Neuronal stem cell (in vitro differentiated cells): ENCODE measurements around the gene SERPINC1.

Experiments used
- DNase-seq: peaks from one replicate; pipeline ENCODE4 v3.0.0-alpha.2; 2013; ENCODE audit warnings: low spot score
- H2AFZ ChIP-seq: one replicate; pipeline ENCODE4 v1.6.1; 2013; ENCODE audit warnings: mild to moderate bottlenecking, low read length, inconsistent platforms
- H2AK5ac ChIP-seq: 2 replicates; pipeline ENCODE4 v1.6.1; 2013; ENCODE audit warnings: low read depth, mild to moderate bottlenecking, inconsistent platforms, low read length, moderate library complexity, mixed read lengths
- H2BK120ac ChIP-seq: 2 replicates; pipeline ENCODE4 v1.6.1; 2013; ENCODE audit warnings: low read depth, mild to moderate bottlenecking, inconsistent platforms, low read length, moderate library complexity, mixed read lengths
- H2BK12ac ChIP-seq: one replicate; pipeline ENCODE4 v1.6.1; 2013; ENCODE audit warnings: low read length, inconsistent platforms
- H2BK15ac ChIP-seq: 2 replicates; pipeline ENCODE4 v1.6.1; 2013; ENCODE audit warnings: mild to moderate bottlenecking, low read length, inconsistent platforms, mixed read lengths
- H2BK5ac ChIP-seq: one replicate; pipeline ENCODE4 v1.6.1; 2013; ENCODE audit warnings: inconsistent platforms, mild to moderate bottlenecking, low read length, moderate library complexity
- H3K14ac ChIP-seq: one replicate; pipeline ENCODE4 v1.6.1; 2013; ENCODE audit warnings: low read length, inconsistent platforms
- H3K18ac ChIP-seq: 2 replicates; pipeline ENCODE4 v1.6.1; 2013; ENCODE audit warnings: low read length, inconsistent platforms
- H3K23ac ChIP-seq: 2 replicates; pipeline ENCODE4 v1.6.1; 2013; ENCODE audit warnings: low read depth, mild to moderate bottlenecking, mixed read lengths, low read length, inconsistent platforms; ENCODE audit not compliant: poor library complexity
- H3K27ac ChIP-seq: replicated peaks from 3 replicates; pipeline ENCODE4 v1.5.1; 2013; ENCODE audit warnings: low read length, inconsistent platforms
- H3K27me3 ChIP-seq, 3 experiments: 2 replicates each; pipeline ENCODE4 v1.6.1; 2013; ENCODE audit warnings: low read length in 3 of 3, mild to moderate bottlenecking in 2 of 3, inconsistent platforms in 1 of 3, low read depth in 1 of 3, mixed read lengths in 1 of 3, moderate library complexity in 1 of 3; ENCODE audit not compliant: control insufficient read depth in 3 of 3, insufficient read depth in 3 of 3
- H3K36me3 ChIP-seq, 2 donors: replicated peaks in 1 of 2; 2 replicates each; pipeline ENCODE4 v1.6.1; 2013; ENCODE audit warnings: low read length in 2 of 2; ENCODE audit not compliant: control insufficient read depth in 2 of 2, insufficient read depth in 2 of 2
- H3K4ac ChIP-seq: 2 replicates; pipeline ENCODE4 v1.6.1; 2013; ENCODE audit warnings: inconsistent platforms, mild to moderate bottlenecking, low read length, moderate library complexity
- H3K4me1 ChIP-seq, 2 donors: 1 replicate in 1 of 2; 2 replicates in 1 of 2; pipeline ENCODE4 v1.6.1; 2013; ENCODE audit warnings: low read length in 2 of 2, low read depth in 1 of 2; ENCODE audit not compliant: control insufficient read depth in 2 of 2, insufficient read depth in 1 of 2
- H3K4me2 ChIP-seq: one replicate; pipeline ENCODE4 v1.6.1; 2013; ENCODE audit warnings: mild to moderate bottlenecking, low read length, inconsistent platforms; ENCODE audit not compliant: insufficient read depth, poor library complexity, severe bottlenecking
- H3K4me3 ChIP-seq, 2 donors: 2 replicates each; pipeline ENCODE4 v1.5.1; 2013; ENCODE audit warnings: low read length in 2 of 2, mild to moderate bottlenecking in 2 of 2, inconsistent platforms in 1 of 2, moderate library complexity in 1 of 2
- H3K79me1 ChIP-seq: one replicate; pipeline ENCODE4 v1.6.1; 2013; ENCODE audit warnings: low read depth, mild to moderate bottlenecking, inconsistent platforms, low read length, moderate library complexity
- H3K9ac ChIP-seq: one replicate; pipeline ENCODE4 v1.6.1; 2013; ENCODE audit warnings: mild to moderate bottlenecking, low read depth, low read length, inconsistent platforms; ENCODE audit not compliant: poor library complexity
- H3K9me3 ChIP-seq, 2 donors: replicated peaks in 1 of 2; 2 replicates each; pipeline versions ENCODE3 to v1.6.1; 2013; ENCODE audit warnings: low read length in 2 of 2, mild to moderate bottlenecking in 2 of 2, inconsistent platforms in 1 of 2, low read depth in 1 of 2, mixed read lengths in 1 of 2, moderate library complexity in 1 of 2; ENCODE audit not compliant: control insufficient read depth in 2 of 2, insufficient read depth in 1 of 2
- H4K8ac ChIP-seq: one replicate; pipeline ENCODE4 v1.6.1; 2013; ENCODE audit warnings: low read depth, mild to moderate bottlenecking, inconsistent platforms, low read length, moderate library complexity
- H4K91ac ChIP-seq: one replicate; pipeline ENCODE4 v1.6.1; 2013; ENCODE audit warnings: low read length, low read depth, mild to moderate bottlenecking, inconsistent platforms; ENCODE audit not compliant: poor library complexity
- WGBS, 2 donors: extraction: QIAGEN DNeasy Blood & Tissue Kit; methylation state at CpG; one replicate each; pipeline ENCODE4 v1.1.7; 2013; ENCODE audit warnings: missing lambda C conversion rate in 2 of 2, mixed read lengths in 1 of 2; ENCODE audit not compliant: insufficient read length in 2 of 2, insufficient replicate concordance in 1 of 2; ENCODE audit errors: extremely low coverage in 2 of 2; 5-methylcytosine and 5-hydroxymethylcytosine counted together

SERPINC1 gene

GRCh38 chr1:173878251-173878650, 38.9 kb downstream of the SERPINC1 start:
- H3K27me3 ChIP-seq = no peaks in the 10 kb centered on the region
- no peaks in the 10 kb centered on the region for H3K9me3 ChIP-seq
- H4K8ac ChIP-seq = no peak overlapping the region
- H3K4me1 ChIP-seq = no peaks in the 10 kb centered on the region
- H2AK5ac ChIP-seq = no peak overlapping the region
- H3K9ac ChIP-seq = no peak overlapping the region
- H3K18ac ChIP-seq = no peak overlapping the region
- H3K36me3 ChIP-seq = peaks cover 2 to 60% of the 10 kb centered on the region in 2 donors
- H2BK15ac ChIP-seq = no peak overlapping the region
- no peak overlapping the region for H3K4me2 ChIP-seq
- no peak overlapping the region for H2BK5ac ChIP-seq
- H2AFZ ChIP-seq = no peak overlapping the region
- no peak overlapping the region for H3K27ac ChIP-seq
- H3K23ac ChIP-seq = no peak overlapping the region
- H2BK12ac ChIP-seq = no peak overlapping the region
- no peak overlapping the region for H3K14ac ChIP-seq
- no peak overlapping the region for H2BK120ac ChIP-seq
- peaks cover 2% of the 10 kb centered on the region for H3K79me1 ChIP-seq
- no peak overlapping the region for H3K4ac ChIP-seq
- H4K91ac ChIP-seq = no peak overlapping the region
- no peak for DNase-seq
- no peak overlapping the region for H3K4me3 ChIP-seq

- peaks cover 2 to 70% of the 10 kb centered on the region in 2 donors for H3K36me3 ChIP-seq
- 100% methylated on average over 3 of the region's 5 CpGs; no CpG with 5 or more reads in 1 of the 2 donors for WGBS, 2 donors
Measured at GRCh38 chr1:173876732-173877131, 40.4 kb downstream of the SERPINC1 start.

GRCh38 chr1:173871500-173871899, 45.6 kb downstream of the SERPINC1 start:
- no peak overlapping the region for H2BK120ac ChIP-seq
- no peak overlapping the region for H3K23ac ChIP-seq
- H3K27me3 ChIP-seq = no peaks in the 10 kb centered on the region
- no peak overlapping the region for H3K27ac ChIP-seq
- H3K18ac ChIP-seq = no peak overlapping the region
- no peak overlapping the region for H2AFZ ChIP-seq
- peaks cover 2% of the 10 kb centered on the region for H3K79me1 ChIP-seq
- no peak overlapping the region for H3K14ac ChIP-seq
- peaks cover 6 to 67% of the 10 kb centered on the region in 2 donors for H3K36me3 ChIP-seq
- H3K4me2 ChIP-seq = no peak overlapping the region
- no peak overlapping the region for H3K4me3 ChIP-seq
- H3K9ac ChIP-seq = no peak overlapping the region
- no peaks in the 10 kb centered on the region for H3K9me3 ChIP-seq
- H2BK15ac ChIP-seq = no peak overlapping the region
- no peak overlapping the region for H2BK5ac ChIP-seq
- H4K91ac ChIP-seq = no peak overlapping the region
- H2AK5ac ChIP-seq = no peak overlapping the region
- no peak overlapping the region for H4K8ac ChIP-seq
- no peak overlapping the region for H3K4ac ChIP-seq
- no peak overlapping the region for H2BK12ac ChIP-seq
- no peak for DNase-seq
- H3K4me1 ChIP-seq = peaks cover 0 to 4% of the 10 kb centered on the region in 2 donors
- WGBS, 2 donors = no CpG with 5 or more reads among the region's 2 CpGs

More at GRCh38 chr1:173876732-173877131, 40.4 kb downstream of the SERPINC1 start:
- Histone ChIP-seq H3K4me1 (no peaks in the 10 kb centered on the region), H3K79me1 (peaks cover 2% of the 10 kb centered on the region), H3K9ac (no peak overlapping the region), H3K4me2 (no peak overlapping the region), H2AFZ (no peak overlapping the region), H3K23ac (no peak overlapping the region), H3K14ac (no peak overlapping the region), H2BK15ac (no peak overlapping the region), H2BK120ac (no peak overlapping the region), H4K8ac (no peak overlapping the region), H3K18ac (no peak overlapping the region), H2BK12ac (no peak overlapping the region), H3K4me3 (no peak overlapping the region), H4K91ac (no peak overlapping the region), H3K9me3 (no peaks in the 10 kb centered on the region), H3K27ac (no peak overlapping the region), H2AK5ac (no peak overlapping the region), H3K4ac (no peak overlapping the region), H3K27me3 (no peaks in the 10 kb centered on the region), H2BK5ac (no peak overlapping the region)
- no peak for DNase-seq

DNA sequence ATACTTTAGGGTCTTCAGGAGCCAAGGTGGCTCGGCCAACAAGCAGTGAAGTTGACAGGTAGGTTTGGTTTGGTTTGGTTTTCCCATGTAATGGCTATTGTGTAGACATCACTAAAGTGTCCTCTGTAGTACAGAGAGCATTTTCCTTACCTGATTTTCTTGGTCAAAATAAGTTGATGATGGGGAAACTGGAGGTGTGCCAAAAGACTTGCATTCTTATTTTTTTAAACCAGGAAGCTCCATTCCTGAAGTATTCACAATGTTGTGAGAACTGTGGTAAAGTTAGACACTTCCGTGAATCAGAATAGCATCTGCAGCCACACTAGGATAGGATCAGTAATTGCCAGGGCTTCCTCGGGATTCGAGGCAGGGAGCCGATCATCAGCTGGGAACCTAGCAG, 46.0 kb downstream of the SERPINC1 start:
- H2BK15ac ChIP-seq = no peak overlapping the region
- no peak overlapping the region for H3K9ac ChIP-seq
- no peak overlapping the region for H4K8ac ChIP-seq
- no peak overlapping the region for H2BK12ac ChIP-seq
- no peak overlapping the region for H2BK120ac ChIP-seq
- H2AK5ac ChIP-seq = no peak overlapping the region
- peaks cover 8 to 67% of the 10 kb centered on the region in 2 donors for H3K36me3 ChIP-seq
- no peak overlapping the region for H3K18ac ChIP-seq
- no peak overlapping the region for H3K23ac ChIP-seq
- WGBS, 2 donors = no CpG with 5 or more reads among the region's 5 CpGs
- H3K4me1 ChIP-seq = peaks cover 0 to 8% of the 10 kb centered on the region in 2 donors
- no peak for DNase-seq
- no peak overlapping the region for H4K91ac ChIP-seq
- H2AFZ ChIP-seq = no peak overlapping the region
- H3K79me1 ChIP-seq = peaks cover 2% of the 10 kb centered on the region
- no peaks in the 10 kb centered on the region for H3K27me3 ChIP-seq
- no peak overlapping the region for H3K4ac ChIP-seq
- H3K4me3 ChIP-seq = no peak overlapping the region
- H3K4me2 ChIP-seq = no peak overlapping the region
- H3K27ac ChIP-seq = no peak overlapping the region
- H2BK5ac ChIP-seq = no peak overlapping the region
- no peak overlapping the region for H3K14ac ChIP-seq
- H3K9me3 ChIP-seq = no peaks in the 10 kb centered on the region
